ENCODE measurements around the gene BATF2.
"Not testable (repeated sequence)": the region's sequence is repeated elsewhere in the genome, so short reads cannot be mapped to it uniquely, and the experiment has no call there.

The BATF2 gene

GRCh38 chr11:64987998-64988854 is 8.5 kb downstream of the BATF2 start:
- Histone ChIP-seq H3K9me3 (ENCODE audit: insufficient read depth, low read depth, low read length) (no peaks in the 10 kb centered on the region), H3K27me3 (ENCODE audit: insufficient read depth, low read length) (no peaks in the 10 kb centered on the region), H3K36me3 (ENCODE audit: insufficient read depth, low read depth, low read length) (no peaks in the 10 kb centered on the region), H3K4me1 (ENCODE audit: insufficient read depth, low read length) (no peaks in the 10 kb centered on the region), H3K9ac (ENCODE audit: low read depth, low read length) (no peak overlapping the region), H3K27ac (ENCODE audit: low read length) (no peak overlapping the region), H3K4me3 (ENCODE audit: low read length) (no peak overlapping the region)

GRCh38 chr11:64983339-64983738 is 13.4 kb downstream of the BATF2 start:
- not testable (repeated sequence) for H3K4me1 ChIP-seq (ENCODE audit: insufficient read depth, low read length); H3K27ac ChIP-seq (ENCODE audit: low read length); H3K36me3 ChIP-seq (ENCODE audit: insufficient read depth, low read depth, low read length); H3K4me3 ChIP-seq (ENCODE audit: low read length); H3K9me3 ChIP-seq (ENCODE audit: insufficient read depth, low read depth, low read length); H3K27me3 ChIP-seq (ENCODE audit: insufficient read depth, low read length); H3K9ac ChIP-seq (ENCODE audit: low read depth, low read length)

DNA sequence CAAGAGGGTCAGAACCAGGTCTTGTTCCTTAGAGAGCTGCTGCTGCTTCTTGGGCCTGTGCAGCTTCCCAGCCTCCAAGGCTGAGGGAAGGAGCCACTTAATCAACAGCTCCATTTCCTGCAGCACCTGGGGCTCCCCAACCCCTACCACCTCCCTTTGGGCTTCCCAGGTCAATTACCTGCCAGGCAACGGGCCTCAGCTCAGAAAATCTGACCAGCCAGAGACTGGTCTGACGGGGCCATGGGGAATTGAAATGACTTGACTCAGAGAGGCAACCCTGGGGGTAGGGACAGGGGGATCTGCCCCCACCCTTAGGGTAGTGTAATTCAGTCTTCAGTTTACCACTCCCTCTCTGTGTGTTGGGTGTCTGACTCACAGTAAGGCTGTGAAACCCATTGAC is 20.1 kb downstream of the BATF2 start:
- no peaks in the 10 kb centered on the region for H3K4me1 ChIP-seq (ENCODE audit: insufficient read depth, low read length)
- H3K36me3 ChIP-seq (ENCODE audit: insufficient read depth, low read depth, low read length), result no peaks in the 10 kb centered on the region
- no peak overlapping the region for H3K4me3 ChIP-seq (ENCODE audit: low read length)
- no peaks in the 10 kb centered on the region for H3K9me3 ChIP-seq (ENCODE audit: insufficient read depth, low read depth, low read length)
- no peak overlapping the region for H3K9ac ChIP-seq (ENCODE audit: low read depth, low read length)
- H3K27ac ChIP-seq (ENCODE audit: low read length), result no peak overlapping the region
- no peaks in the 10 kb centered on the region; the same call in 1 of the 2 replicates for H3K27me3 ChIP-seq (ENCODE audit: insufficient read depth, low read length)

GRCh38 chr11:64974124-64974523 is 22.6 kb downstream of the BATF2 start:
- no peaks in the 10 kb centered on the region; the same call in 1 of the 2 replicates for H3K27me3 ChIP-seq (ENCODE audit: insufficient read depth, low read length)
- no peaks in the 10 kb centered on the region for H3K9me3 ChIP-seq (ENCODE audit: insufficient read depth, low read depth, low read length)
- H3K36me3 ChIP-seq (ENCODE audit: insufficient read depth, low read depth, low read length), result no peaks in the 10 kb centered on the region
- no peaks in the 10 kb centered on the region for H3K4me1 ChIP-seq (ENCODE audit: insufficient read depth, low read length)
- H3K4me3 ChIP-seq (ENCODE audit: low read length), result no peak overlapping the region
- no peak overlapping the region for H3K9ac ChIP-seq (ENCODE audit: low read depth, low read length)
- H3K27ac ChIP-seq (ENCODE audit: low read length), result no peak overlapping the region

- Histone ChIP-seq H3K9ac (ENCODE audit: low read depth, low read length) (no peak within 1 kb of the TSS), H3K36me3 (ENCODE audit: insufficient read depth, low read depth, low read length) (no peaks in the 10 kb centered on the region), H3K4me1 (ENCODE audit: insufficient read depth, low read length) (no peaks in the 10 kb centered on the region), H3K27me3 (ENCODE audit: insufficient read depth, low read length) (no peaks in the 10 kb centered on the region; the same call in 1 of the 2 replicates), H3K9me3 (ENCODE audit: insufficient read depth, low read depth, low read length) (no peaks in the 10 kb centered on the region), H3K27ac (ENCODE audit: low read length) (no peak within 1 kb of the TSS), H3K4me3 (ENCODE audit: low read length) (no peak within 1 kb of the TSS)
Measured at GRCh38 chr11:64971421-64972233, 25.1 kb downstream of the BATF2 start, which contains the start of gene MAJIN. MAJIN (minus strand) TSS chr11:64972108; CDS start chr11:64959405, 12,703 bp downstream.

DNA sequence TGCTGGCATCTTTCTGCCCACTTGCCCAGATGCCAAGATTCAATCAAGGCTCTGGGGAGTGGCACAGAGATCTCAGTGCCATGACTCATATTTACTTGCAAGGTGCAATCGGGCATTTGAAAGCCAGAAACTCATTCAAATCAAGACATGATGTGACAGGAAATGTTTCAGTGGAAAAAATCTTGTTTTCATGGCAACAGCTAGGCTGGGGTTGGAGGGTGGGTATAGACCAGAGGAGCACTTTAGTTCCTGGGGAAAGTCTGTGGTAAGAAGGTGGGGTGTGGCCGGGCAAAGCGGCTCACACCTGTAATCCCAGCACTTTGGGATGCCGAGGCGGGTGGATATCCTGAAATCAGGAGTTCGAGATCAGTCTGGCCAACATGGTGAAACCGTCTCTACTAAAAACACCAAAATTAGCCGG is 26.0 kb downstream of the BATF2 start:
- no peaks in the 10 kb centered on the region for H3K9me3 ChIP-seq (ENCODE audit: insufficient read depth, low read depth, low read length)
- H3K9ac ChIP-seq (ENCODE audit: low read depth, low read length), result no peak overlapping the region
- no peak overlapping the region for H3K27ac ChIP-seq (ENCODE audit: low read length)
- H3K4me1 ChIP-seq (ENCODE audit: insufficient read depth, low read length), result no peaks in the 10 kb centered on the region
- no peaks in the 10 kb centered on the region; the same call in 1 of the 2 replicates for H3K27me3 ChIP-seq (ENCODE audit: insufficient read depth, low read length)
- no peaks in the 10 kb centered on the region for H3K36me3 ChIP-seq (ENCODE audit: insufficient read depth, low read depth, low read length)
- H3K4me3 ChIP-seq (ENCODE audit: low read length), result no peak overlapping the region

- H3K36me3 ChIP-seq (ENCODE audit: insufficient read depth, low read depth, low read length), result no peaks in the 10 kb centered on the region
- no peaks in the 10 kb centered on the region for H3K4me1 ChIP-seq (ENCODE audit: insufficient read depth, low read length)
- no peak overlapping the region for H3K4me3 ChIP-seq (ENCODE audit: low read length)
- H3K27me3 ChIP-seq (ENCODE audit: insufficient read depth, low read length), result no peaks in the 10 kb centered on the region; the same call in 1 of the 2 replicates
- H3K27ac ChIP-seq (ENCODE audit: low read length), result no peak overlapping the region
- no peak overlapping the region for H3K9ac ChIP-seq (ENCODE audit: low read depth, low read length)
- no peaks in the 10 kb centered on the region for H3K9me3 ChIP-seq (ENCODE audit: insufficient read depth, low read depth, low read length)
Measured at GRCh38 chr11:64969209-64969608, 27.6 kb downstream of the BATF2 start.

- Histone ChIP-seq H3K4me3 (ENCODE audit: low read length) (no peak overlapping the region), H3K4me1 (ENCODE audit: insufficient read depth, low read length) (no peaks in the 10 kb centered on the region), H3K9ac (ENCODE audit: low read depth, low read length) (no peak overlapping the region), H3K27ac (ENCODE audit: low read length) (no peak overlapping the region), H3K27me3 (ENCODE audit: insufficient read depth, low read length) (no peaks in the 10 kb centered on the region; the same call in 1 of the 2 replicates), H3K36me3 (ENCODE audit: insufficient read depth, low read depth, low read length) (no peaks in the 10 kb centered on the region), H3K9me3 (ENCODE audit: insufficient read depth, low read depth, low read length) (no peaks in the 10 kb centered on the region)
Measured at GRCh38 chr11:64967375-64967774, 29.4 kb downstream of the BATF2 start.

- no peaks in the 10 kb centered on the region for H3K27me3 ChIP-seq (ENCODE audit: insufficient read depth, low read length)
- no peak overlapping the region for H3K4me3 ChIP-seq (ENCODE audit: low read length)
Measured at GRCh38 chr11:64963072-64963631, 33.6 kb downstream of the BATF2 start.

GRCh38 chr11:64960719-64961118 is 36.1 kb downstream of the BATF2 start:
- H3K9ac ChIP-seq (ENCODE audit: low read depth, low read length), result no peak overlapping the region
- no peaks in the 10 kb centered on the region for H3K27me3 ChIP-seq (ENCODE audit: insufficient read depth, low read length)
- H3K27ac ChIP-seq (ENCODE audit: low read length), result no peak overlapping the region
- H3K4me3 ChIP-seq (ENCODE audit: low read length), result no peak overlapping the region
- H3K9me3 ChIP-seq (ENCODE audit: insufficient read depth, low read depth, low read length), result no peaks in the 10 kb centered on the region
- H3K36me3 ChIP-seq (ENCODE audit: insufficient read depth, low read depth, low read length), result no peaks in the 10 kb centered on the region
- H3K4me1 ChIP-seq (ENCODE audit: insufficient read depth, low read length), result no peaks in the 10 kb centered on the region

More at GRCh38 chr11:64963072-64963631, 33.6 kb downstream of the BATF2 start:
- H3K9ac ChIP-seq (ENCODE audit: low read depth, low read length), result no peak overlapping the region
- H3K27ac ChIP-seq (ENCODE audit: low read length), result no peak overlapping the region
- H3K9me3 ChIP-seq (ENCODE audit: insufficient read depth, low read depth, low read length), result no peaks in the 10 kb centered on the region
- no peaks in the 10 kb centered on the region for H3K36me3 ChIP-seq (ENCODE audit: insufficient read depth, low read depth, low read length)
- H3K4me1 ChIP-seq (ENCODE audit: insufficient read depth, low read length), result no peaks in the 10 kb centered on the region

- H3K27ac ChIP-seq (ENCODE audit: low read length), result no peak overlapping the region
- no peaks in the 10 kb centered on the region for H3K36me3 ChIP-seq (ENCODE audit: insufficient read depth, low read depth, low read length)
- no peaks in the 10 kb centered on the region for H3K4me1 ChIP-seq (ENCODE audit: insufficient read depth, low read length)
- H3K9ac ChIP-seq (ENCODE audit: low read depth, low read length), result no peak overlapping the region
- H3K4me3 ChIP-seq (ENCODE audit: low read length), result no peak overlapping the region
- no peaks in the 10 kb centered on the region for H3K9me3 ChIP-seq (ENCODE audit: insufficient read depth, low read depth, low read length)
- 0 out of 2 replicates have a peak, but pooled peaks cover 2% of the 10 kb centered on the region for H3K27me3 ChIP-seq (ENCODE audit: insufficient read depth, low read length)
Measured at GRCh38 chr11:64959498-64959897, 37.3 kb downstream of the BATF2 start.

All from iPS-20b (cell line).